Measurements from ENCODE around the gene CADM2.

- TF ChIP-seq POLR2A (IDR thresholded peaks at IDR 0.05), result no peak
- no peak for TF ChIP-seq CTCF (IDR thresholded peaks at IDR 0.05)
These were observed 411.6 kb downstream of the CADM2 start for GRCh38 chr3:85370341-85370740.
